ACC112 (cell line): Measurements from ENCODE around the gene TYW1B.
A peak's percentile ranks its signal among the peaks of the same experiment; 100 is the strongest.
"Not testable (repeated sequence)": the region's sequence is repeated elsewhere in the genome, so short reads cannot be mapped to it uniquely, and the experiment has no call there.

Experiments used
- H2AFZ ChIP-seq: fragments of 200-600 bp; sonication (generic); one replicate; pipeline ENCODE4 v1.6.0; 2017; ENCODE audit warnings: antibody characterized with exemption, low read length; ENCODE audit not compliant: unreplicated experiment
- H3K27ac ChIP-seq: fragments of 200-600 bp; sonication (generic); 2 replicates; pipeline ENCODE4 v1.5.1; 2014; ENCODE audit warnings: low read depth, mild to moderate bottlenecking, antibody characterized with exemption, low read length, moderate library complexity
- H3K27me3 ChIP-seq: fragments of 200-600 bp; sonication (generic); 2 replicates; pipeline ENCODE4 v1.6.1; 2014; ENCODE audit warnings: mild to moderate bottlenecking, antibody characterized with exemption, low read length, moderate library complexity, mixed read lengths; ENCODE audit not compliant: insufficient read depth
- H3K36me3 ChIP-seq: fragments of 200-600 bp; sonication (generic); 2 replicates; pipeline ENCODE4 v1.6.1; 2016; ENCODE audit warnings: mild to moderate bottlenecking, antibody characterized with exemption, low read length, moderate library complexity, mixed read lengths; ENCODE audit not compliant: insufficient read depth
- H3K4me1 ChIP-seq: fragments of 200-600 bp; sonication (generic); one replicate; pipeline ENCODE4 v1.6.1; 2016; ENCODE audit warnings: low read length, mixed read lengths; ENCODE audit not compliant: insufficient read depth, unreplicated experiment, control insufficient read depth
- H3K4me3 ChIP-seq: fragments of 200-600 bp; sonication (generic); 2 replicates; pipeline ENCODE4 v1.5.1; 2014; ENCODE audit warnings: mild to moderate bottlenecking, low read depth, low read length
- H3K79me2 ChIP-seq: fragments of 200-600 bp; sonication (generic); one replicate; pipeline ENCODE4 v1.6.0; 2016; ENCODE audit warnings: low read length; ENCODE audit not compliant: control insufficient read depth, unreplicated experiment, insufficient read depth

The TYW1B gene

GRCh38 chr7:72808511-72808910 lies 19.5 kb downstream of the TYW1B start:
- H3K36me3 ChIP-seq, H3K79me2 ChIP-seq, H3K4me1 ChIP-seq, H3K27ac ChIP-seq, H3K4me3 ChIP-seq, H3K27me3 ChIP-seq, H2AFZ ChIP-seq: not testable (repeated sequence)

DNA sequence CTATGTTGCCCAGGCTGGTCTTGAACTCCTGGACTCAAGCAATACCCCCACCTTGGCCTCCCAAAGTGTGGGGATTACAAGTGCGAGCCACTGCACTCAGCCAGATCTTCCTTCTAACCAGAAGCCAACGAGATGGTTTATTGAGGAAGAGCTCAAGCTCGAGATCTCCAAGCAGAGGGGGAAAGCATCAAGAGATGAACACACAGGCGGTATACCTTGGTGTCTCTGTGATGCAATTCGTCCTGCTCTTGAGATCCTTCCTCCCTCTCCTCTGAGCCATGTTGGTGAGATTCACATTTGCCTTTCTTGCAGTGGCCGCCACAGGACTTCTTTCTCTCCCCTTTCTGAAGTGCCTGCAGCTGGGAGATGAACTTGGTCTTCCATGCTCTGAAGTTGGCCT lies 21.1 kb downstream of the TYW1B start:
- H3K36me3 ChIP-seq, H3K27me3 ChIP-seq, H3K27ac ChIP-seq, H2AFZ ChIP-seq, H3K4me3 ChIP-seq, H3K79me2 ChIP-seq, H3K4me1 ChIP-seq: not testable (repeated sequence)

DNA sequence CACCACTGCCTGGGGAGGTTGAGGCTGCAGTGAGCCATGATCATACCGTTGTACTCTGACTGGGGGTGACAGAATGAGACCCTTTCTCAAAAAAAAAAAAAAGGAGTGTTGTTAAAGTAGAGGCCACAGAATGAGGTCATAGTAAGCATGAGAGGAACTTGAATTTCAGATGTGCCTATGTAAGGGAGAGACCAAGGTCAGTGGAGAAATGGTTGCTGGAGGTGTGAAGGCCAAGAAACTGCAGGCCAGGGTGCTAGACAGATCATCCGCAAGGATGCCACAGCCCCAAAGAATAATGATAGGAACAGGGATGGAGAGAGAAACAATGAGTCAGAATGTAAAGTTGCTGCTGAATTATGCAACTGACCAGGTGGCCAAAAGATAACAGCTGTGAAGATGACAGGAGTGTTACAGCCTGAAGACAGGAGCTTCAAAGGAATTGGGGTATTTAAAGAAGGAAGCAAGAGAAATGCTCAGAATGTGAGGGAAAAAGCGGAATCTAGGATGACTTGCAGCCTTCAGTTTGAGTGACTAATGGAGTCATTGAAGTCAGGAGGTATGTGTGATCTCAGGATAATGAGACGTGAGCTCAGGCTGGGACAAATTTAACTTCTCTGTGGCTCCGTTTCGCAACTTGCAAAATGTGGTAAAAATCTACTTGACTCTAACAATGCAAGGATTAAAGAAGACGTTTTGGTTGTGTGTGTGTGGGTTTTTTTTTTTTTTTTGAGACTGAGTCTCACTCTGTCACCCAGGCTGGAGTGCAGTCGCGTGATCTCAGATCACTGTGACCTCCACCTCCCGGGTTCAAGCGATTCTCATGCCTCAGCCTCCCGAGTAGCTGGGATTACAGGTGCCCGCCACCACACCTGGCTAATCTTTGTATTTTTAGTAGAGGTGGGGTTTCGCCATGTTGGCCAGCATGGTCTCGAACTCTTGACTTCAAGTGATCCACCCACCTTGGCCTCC lies 22.2 kb downstream of the TYW1B start:
- Histone ChIP-seq H3K79me2 (no peaks in the 10 kb centered on the region), H3K36me3 (no peaks in the 10 kb centered on the region), H3K27ac (no peak overlapping the region), H3K4me1 (peaks cover 4% of the 10 kb centered on the region), H2AFZ (no peak overlapping the region), H3K27me3 (no peaks in the 10 kb centered on the region), H3K4me3 (no peak overlapping the region)

DNA sequence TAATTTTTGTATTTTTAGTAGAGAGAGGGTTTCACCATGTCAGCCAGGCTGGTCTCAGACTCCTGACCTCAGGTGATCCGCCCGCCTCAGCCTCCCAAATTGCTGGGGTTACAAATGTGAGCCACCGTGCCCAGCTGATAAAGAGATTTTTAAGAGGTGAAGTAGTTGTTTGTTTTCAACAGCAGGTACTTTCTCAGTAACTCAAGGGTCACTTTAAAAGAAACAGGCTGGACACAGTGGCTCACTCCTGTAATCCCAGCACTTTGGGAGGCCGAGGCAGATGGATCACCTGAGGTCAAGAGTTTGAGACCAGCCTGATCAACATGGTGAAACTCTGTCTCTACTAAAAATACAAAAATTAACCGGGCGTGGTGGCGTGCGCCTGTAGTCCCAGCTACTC lies 24.2 kb downstream of the TYW1B start:
- H2AFZ ChIP-seq, H3K4me3 ChIP-seq, H3K27me3 ChIP-seq, H3K36me3 ChIP-seq, H3K4me1 ChIP-seq, H3K79me2 ChIP-seq, H3K27ac ChIP-seq: not testable (repeated sequence)

GRCh38 chr7:72801564-72801963 lies 26.4 kb downstream of the TYW1B start:
- H3K4me1 ChIP-seq, H2AFZ ChIP-seq, H3K27me3 ChIP-seq, H3K36me3 ChIP-seq, H3K79me2 ChIP-seq, H3K4me3 ChIP-seq: not testable (repeated sequence)
- peak overlapping the region; percentile 39 for H3K27ac ChIP-seq

DNA sequence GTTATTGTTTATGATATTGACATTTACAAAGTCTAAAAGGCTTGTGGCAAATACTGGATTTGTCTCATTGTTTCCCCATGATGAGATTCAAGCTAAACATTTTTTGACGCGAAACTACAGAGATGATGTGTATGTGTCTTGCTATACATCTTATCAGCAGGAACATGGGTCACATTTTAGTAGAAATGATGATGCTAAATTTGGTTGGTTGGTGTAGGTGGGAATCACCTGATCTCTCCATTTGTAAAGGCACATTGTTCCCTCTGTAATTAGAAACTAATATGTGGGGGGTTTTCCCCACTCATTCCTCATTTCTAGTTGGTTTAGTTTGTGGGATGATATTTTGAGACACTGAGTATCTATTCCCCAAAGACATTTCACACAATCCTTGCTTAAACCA lies 32.6 kb downstream of the TYW1B start:
- H3K4me3 ChIP-seq, H3K27ac ChIP-seq, H3K79me2 ChIP-seq, H3K27me3 ChIP-seq, H2AFZ ChIP-seq, H3K36me3 ChIP-seq, H3K4me1 ChIP-seq: not testable (repeated sequence)

DNA sequence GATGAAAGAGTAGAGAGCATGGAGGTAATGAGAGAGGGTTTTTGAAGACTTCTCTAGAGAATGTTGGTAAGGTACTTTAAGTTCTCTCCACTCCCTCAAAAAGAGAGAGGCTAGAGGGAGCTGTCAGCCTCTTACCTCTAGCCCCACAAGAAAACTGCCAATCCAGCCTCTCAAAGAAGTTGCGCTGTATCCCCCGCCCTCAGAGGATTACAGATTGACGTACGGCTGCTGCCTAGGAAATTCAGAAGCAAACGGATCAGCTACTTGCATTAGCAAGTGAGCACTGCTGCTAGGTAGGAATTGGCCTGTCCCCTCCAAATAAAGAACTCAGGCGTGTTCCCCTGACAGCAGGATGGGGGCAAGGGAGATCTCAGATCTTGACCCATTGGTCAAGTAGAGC lies 34.2 kb downstream of the TYW1B start:
- Histone ChIP-seq H3K36me3 (0 out of 2 replicates have a peak, but pooled peaks cover 4% of the 10 kb centered on the region), H3K4me3 (no peak overlapping the region)

GRCh38 chr7:72790698-72791060 lies 37.3 kb downstream of the TYW1B start:
- not testable (repeated sequence) for H3K79me2 ChIP-seq, H3K27me3 ChIP-seq, H3K4me3 ChIP-seq, H3K4me1 ChIP-seq, H3K27ac ChIP-seq, H2AFZ ChIP-seq, H3K36me3 ChIP-seq

More for the DNA sequence above, 34.2 kb downstream of the TYW1B start:
- Histone ChIP-seq H3K4me1 (no peaks in the 10 kb centered on the region), H2AFZ (no peak overlapping the region), H3K79me2 (no peaks in the 10 kb centered on the region), H3K27me3 (no peaks in the 10 kb centered on the region), H3K27ac (no peak overlapping the region)

DNA sequence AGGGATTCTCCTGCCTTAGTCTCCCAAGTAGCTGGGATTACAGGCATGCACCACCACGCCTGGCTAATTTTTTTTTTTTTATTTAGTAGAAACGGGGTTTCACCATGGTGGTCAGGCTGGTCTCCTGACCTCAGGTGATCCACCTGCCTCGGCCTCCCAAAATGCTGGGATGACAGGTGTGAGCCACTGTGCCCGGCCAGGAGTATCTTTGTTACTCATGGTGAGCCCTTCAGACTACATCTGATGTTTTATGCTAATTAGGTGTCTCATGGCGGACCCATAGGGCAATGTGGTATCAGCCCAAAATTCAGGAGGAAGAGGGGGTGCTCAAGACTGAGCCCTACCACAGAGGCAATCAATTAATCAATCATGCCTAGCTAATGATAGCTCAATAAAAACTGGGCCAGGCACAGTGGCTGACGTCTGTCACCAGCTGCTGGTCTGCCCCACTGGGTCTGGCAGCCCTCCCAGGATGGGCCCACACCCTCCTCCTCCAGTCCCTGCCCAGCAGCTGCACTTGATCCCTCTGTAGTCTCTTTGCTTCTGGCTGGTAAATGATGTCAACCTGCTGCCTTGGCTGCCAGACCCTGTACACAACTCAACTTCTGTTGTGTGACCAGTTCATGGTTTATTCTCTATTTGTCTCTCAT lies 37.8 kb downstream of the TYW1B start:
- not testable (repeated sequence) for H3K4me3 ChIP-seq, H3K27ac ChIP-seq, H2AFZ ChIP-seq, H3K27me3 ChIP-seq, H3K36me3 ChIP-seq, H3K4me1 ChIP-seq, H3K79me2 ChIP-seq

GRCh38 chr7:72785166-72785955 lies 42.6 kb downstream of the TYW1B start:
- Histone ChIP-seq H3K27ac (no peak overlapping the region), H3K36me3 (no peaks in the 10 kb centered on the region), H3K4me1 (peaks cover 4% of the 10 kb centered on the region), H3K79me2 (no peaks in the 10 kb centered on the region), H2AFZ (no peak overlapping the region), H3K4me3 (no peak overlapping the region), H3K27me3 (no peaks in the 10 kb centered on the region)
